T47D (cell line): ENCODE results near the gene TPH2.

Source experiments
- DNase-seq, 2 experiments: peaks; one replicate each; pipeline versions ENCODE4 v3.0.0 to v3.0.0-alpha.2; 2011 to 2012; ENCODE audit warnings: low read depth in 1 of 2, low spot score in 1 of 2
- JUND ChIP-seq: IDR thresholded peaks from 2 replicates; pipeline ENCODE4 v1.6.1; 2012; ENCODE audit warnings: low read depth
- in situ Hi-C: cut with HindIII; loops from 2 replicates; pipeline ENCODE4 v1.10.0; 2016; ENCODE audit warnings: low sequenced_read_pairs, low pct_unique_long_range_greater_than_20kb

TPH2 gene

DNA sequence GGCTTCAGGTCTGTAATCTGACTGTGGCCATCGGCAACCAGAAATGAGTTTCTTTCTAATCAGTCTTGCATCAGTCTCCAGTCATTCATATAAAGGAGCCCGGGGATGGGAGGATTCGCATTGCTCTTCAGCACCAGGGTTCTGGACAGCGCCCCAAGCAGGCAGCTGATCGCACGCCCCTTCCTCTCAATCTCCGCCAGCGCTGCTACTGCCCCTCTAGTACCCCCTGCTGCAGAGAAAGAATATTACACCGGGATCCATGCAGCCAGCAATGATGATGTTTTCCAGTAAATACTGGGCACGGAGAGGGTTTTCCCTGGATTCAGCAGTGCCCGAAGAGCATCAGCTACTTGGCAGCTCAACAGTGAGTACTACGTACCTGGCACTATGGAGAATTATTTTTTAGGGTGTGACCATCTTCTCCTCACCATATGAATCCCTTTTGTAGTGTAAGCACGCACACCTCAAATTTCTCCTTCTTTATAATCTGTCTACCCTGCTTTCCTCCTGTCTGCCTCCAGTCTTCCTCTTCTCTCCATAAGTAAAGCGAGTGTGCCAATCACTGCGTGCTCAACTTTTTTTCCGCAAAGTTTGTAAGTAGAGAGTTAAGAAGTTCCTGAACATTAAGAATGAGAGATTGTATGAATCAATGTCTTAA, at the start of gene TPH2:
TSS of gene TPH2 (plus strand) at position 118 of the 658 bp plus-strand sequence. CDS start at position 260, 142 bp downstream.
- TF ChIP-seq JUND: no peak
- DNase-seq: peak; percentile 15 to 85
- in situ Hi-C loops: no loop called here

DNA sequence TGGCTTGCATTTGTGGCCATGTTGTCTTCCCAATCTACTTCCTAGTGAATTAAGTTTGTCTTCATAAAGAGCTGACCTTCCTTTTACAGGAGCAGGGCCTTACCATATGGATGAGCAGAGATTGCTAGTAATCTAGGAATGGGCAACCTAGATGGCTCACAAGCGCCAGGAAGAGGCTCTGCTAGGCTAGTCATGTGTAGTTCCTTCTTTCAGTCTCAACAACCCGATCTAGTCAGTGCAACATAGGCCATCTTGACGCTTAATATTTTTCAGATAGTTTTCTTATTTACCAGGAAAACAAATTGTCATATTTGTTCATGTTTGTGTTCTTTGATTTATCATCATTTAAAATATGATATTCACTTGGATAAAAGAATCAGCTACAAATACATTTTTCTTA, 48.2 kb upstream of the TPH2 start:
- no peak for TF ChIP-seq JUND
- DNase-seq: no peak
- in situ Hi-C loops: no loop called here

DNA sequence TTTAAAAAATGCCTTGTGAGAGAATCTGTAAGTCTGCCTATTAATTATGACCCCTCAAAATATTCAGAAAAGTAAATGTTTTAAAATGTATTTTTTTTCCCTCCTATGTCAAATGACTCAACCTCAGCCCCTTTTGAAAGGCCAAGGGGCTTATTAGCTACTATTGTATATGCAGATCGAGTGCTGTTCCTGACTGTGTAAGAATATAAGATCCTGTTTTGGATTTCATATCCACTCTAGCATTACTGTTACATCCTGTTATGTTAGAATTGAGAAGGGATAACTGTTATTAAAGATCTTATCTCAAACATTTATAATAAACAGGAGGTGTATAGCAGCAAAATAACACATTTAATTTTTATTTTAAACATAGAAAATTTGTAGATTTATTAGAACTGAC, 46.6 kb upstream of the TPH2 start:
- in situ Hi-C loops: no loop called here
- no peak for DNase-seq
- no peak for TF ChIP-seq JUND

DNA sequence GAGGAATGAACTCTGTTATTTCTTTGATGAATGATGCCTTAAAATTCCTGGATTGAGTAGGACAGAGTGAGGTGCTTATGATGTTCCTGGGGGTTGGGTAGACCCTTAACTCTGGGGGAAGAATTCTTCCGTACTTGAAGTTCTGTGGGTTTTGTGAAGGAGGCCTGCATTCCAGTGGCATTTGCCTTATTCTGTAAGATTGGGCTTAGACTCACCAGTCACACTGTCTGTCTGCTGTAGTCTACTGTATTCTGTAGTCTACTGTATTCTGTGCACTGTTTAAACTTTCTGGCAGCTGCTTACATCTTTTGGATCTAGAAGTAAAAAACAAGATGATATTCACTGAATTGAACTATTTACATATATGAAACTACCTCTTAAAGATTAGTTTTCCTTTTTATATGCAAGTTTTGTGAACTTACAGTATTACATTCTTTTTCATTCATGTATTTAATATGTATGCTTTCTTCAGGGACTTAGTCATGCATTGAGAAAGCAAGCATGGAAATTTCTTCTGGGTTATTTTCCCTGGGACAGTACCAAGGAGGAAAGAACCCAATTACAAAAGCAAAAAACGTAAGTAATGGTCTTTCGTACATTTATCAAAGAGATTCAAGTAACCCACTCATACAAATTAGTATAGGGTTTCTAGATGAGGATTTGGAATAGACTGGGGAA, 42.3 kb upstream of the TPH2 start:
- no peak for TF ChIP-seq JUND
- no peak for DNase-seq
- in situ Hi-C loops: no loop called here

DNA sequence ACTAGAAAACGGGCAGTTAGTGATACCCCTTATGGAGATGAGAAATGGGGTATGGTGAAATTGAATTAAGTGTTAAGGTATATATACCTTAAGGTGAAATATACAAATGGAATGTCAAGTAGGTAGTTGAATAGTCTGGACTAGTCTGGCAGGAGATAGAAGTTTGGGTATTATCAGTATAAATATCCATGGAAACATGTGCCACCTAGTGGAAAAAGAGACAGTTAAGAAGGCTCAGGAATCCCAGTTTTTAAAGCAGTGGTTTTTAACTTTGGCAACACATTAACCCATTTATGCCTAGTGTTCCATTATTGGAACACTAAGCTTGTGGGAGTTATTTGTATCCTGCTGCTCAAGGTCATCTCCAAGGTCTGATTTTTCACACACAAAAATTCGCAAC, 38.6 kb upstream of the TPH2 start:
- TF ChIP-seq JUND: no peak
- peak in 1 of 2 experiments; percentile 40 for DNase-seq
- in situ Hi-C loops: no loop called here

DNA sequence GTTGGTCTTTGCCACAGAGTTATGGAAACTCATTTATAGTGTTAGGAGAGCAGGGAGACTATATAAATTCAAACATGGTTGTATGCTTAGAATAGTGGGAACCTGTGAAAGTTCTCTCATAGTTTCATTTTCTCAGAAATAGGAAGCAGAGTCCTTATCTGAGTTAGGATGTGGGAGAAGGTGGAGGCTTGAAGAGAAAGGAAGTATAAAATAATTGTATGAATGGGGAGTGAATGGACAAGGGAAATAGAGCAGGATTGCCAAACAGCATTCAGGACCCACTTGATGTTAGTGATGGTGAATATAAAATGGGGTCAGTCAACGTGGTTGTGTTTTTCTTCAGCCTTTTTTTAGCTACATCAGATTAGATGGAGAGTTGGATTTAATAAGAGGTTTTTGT, 34.0 kb upstream of the TPH2 start:
- in situ Hi-C loops: no loop called here
- DNase-seq: no peak
- no peak for TF ChIP-seq JUND

DNA sequence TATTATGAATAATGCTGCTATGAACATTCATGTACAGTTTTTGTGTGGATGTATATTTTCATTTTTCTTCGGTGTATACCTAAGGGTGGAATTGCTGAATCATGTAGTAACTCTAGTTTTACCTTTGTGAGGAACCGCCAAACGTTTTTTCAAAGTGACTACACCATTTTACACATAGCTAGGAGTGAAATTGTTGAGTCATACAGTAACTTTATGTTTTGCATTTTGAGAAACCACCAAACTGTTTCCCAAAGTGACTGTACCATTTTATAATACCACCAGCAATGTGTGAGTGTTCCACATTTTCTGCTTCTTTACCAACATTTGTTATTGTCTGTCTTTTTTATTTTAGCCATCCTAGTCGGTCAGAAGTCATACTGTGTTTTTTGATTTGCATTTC, 3.1 kb upstream of the TPH2 start:
- no peak for DNase-seq
- in situ Hi-C loops: no loop called here
- TF ChIP-seq JUND: no peak

DNA sequence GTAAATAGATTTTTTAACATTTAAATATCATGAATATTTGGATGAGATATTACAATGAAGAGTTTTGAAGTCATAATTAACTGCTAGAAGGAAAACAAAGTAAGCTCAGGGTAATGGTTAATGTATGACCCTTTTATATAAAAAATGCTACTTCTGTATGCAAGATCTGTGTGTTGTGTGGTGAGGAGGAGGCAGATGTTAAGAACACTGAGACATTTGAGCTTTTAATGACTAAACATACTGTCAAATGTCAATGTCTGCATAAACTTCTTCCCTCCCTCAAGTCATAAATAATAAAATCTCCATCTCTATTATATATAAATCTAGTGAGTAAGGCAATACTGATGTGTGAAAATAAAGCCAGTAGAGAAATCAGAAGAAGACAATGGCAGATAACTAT, 1.4 kb downstream of the TPH2 start:
- in situ Hi-C loops: no loop called here
- no peak for DNase-seq
- TF ChIP-seq JUND: no peak

DNA sequence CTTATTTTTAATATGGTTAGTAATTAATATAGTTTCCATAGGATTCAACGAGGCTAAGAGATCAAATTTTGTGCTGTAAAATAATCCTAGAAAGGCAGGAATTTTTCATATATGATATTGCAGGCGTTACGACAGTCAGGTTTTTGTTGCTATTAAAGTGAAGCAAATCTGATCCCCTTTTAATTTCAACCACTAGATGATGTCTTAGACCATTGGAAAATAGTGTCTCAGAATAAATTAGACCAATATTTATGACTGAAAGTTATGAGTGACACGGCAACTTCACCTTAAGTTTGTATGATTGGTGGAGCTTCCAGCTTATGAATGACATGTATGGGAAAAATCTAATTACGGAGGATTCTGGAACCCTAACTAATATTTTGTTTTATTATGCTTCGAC, 2.5 kb downstream of the TPH2 start:
- no peak for TF ChIP-seq JUND
- peak in 1 of 2 experiments; percentile 26 for DNase-seq
- in situ Hi-C loops: no loop called here

DNA sequence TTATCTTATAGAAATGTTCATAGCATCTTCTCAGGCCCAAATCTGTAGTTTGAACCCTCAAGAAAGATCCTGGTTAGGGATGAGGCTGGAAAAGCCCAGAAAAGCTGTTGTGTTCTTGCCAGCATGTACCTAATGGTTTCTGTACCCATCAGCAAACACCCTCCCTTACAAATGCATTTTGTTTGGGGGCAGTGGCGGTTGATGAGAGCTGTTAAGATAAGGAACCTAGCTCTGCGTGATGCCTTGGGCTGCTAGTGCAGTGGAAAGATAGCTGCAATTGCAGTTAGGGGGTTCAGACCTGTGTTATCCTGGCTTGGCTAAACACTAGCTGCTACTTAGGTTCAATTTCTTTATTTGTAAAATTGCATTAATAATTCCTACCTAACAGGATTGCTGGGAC, 3.6 kb downstream of the TPH2 start:
- no peak for DNase-seq
- TF ChIP-seq JUND: no peak
- in situ Hi-C loops: no loop called here

DNA sequence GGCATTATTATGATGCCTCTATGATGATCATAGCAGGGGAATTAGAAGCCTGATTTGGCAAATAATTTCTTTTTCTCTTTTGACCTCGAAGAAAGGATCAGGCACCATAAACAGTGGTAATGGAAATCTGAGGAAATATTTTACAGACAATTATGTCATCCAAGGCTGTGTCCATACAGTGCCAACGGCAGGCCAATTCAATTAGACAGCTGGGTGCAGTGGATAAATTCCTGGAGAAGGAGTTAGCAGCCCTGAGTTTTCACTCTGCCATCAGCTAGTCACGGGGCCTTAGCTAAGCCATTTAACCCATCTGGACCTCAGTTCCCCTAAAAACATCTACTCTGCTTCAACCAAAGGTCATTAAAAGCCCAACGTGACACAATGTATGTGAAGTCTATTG, 4.1 kb downstream of the TPH2 start:
- no peak for DNase-seq
- in situ Hi-C loops: no loop called here
- no peak for TF ChIP-seq JUND

DNA sequence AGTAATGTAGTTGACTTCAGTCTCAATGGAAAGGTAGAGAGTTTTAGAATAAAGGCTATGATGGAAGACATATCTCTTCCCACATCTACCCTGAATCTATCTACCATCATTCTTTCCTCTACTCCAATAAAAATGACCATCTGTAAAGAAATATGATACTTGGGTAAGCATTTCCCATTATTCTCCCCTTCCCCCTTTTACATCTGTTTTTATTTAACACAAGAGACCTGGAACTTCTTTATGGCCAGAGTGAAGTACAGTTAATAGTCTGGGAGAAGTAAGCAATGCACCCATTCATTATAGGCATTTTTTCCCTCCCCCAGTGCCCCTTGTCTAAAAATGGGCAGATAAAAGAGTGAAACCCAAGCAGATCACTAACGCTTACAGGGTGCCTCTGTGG, 6.5 kb downstream of the TPH2 start:
- in situ Hi-C loops: no loop called here
- TF ChIP-seq JUND: no peak
- DNase-seq: no peak

DNA sequence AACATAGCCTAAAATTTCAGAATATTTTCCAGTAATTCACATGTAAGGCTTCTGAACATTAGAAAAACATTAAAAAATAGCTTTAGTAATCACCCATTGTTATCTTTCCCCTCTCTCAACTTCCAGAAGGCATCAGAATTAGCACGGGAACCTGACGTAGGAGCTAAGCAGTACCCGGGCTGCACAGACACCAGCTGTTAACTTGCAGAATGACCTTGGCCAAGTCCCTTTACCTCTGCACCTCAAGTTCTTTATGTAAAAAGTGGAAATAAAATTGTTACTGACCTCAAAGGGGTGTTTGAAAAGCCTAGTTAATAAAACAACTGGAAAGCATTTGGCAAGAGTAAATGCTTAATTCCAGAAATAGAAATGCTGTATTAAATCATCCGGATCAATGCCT, 7.2 kb downstream of the TPH2 start:
- TF ChIP-seq JUND: no peak
- no peak for DNase-seq
- in situ Hi-C loops: no loop called here
